Mucosa of stomach (tissue), 1 donor: ENCODE results near the gene PARP1.

Experiments used
- H3K27me3 ChIP-seq: one replicate; pipeline ENCODE4 v1.7.0; 2013; ENCODE audit warnings: mild to moderate bottlenecking, low read length; ENCODE audit not compliant: control insufficient read depth, insufficient read depth
- H3K36me3 ChIP-seq: one replicate; pipeline ENCODE4 v1.7.0; 2013; ENCODE audit warnings: low read length; ENCODE audit not compliant: control insufficient read depth, insufficient read depth
- H3K4me1 ChIP-seq: one replicate; pipeline ENCODE4 v1.7.0; 2013; ENCODE audit warnings: mild to moderate bottlenecking, low read length; ENCODE audit not compliant: control insufficient read depth, insufficient read depth
- H3K4me3 ChIP-seq: one replicate; pipeline ENCODE4 v1.7.0; 2013; ENCODE audit warnings: low read length
- H3K9ac ChIP-seq: one replicate; pipeline ENCODE4 v1.7.0; 2013; ENCODE audit warnings: mild to moderate bottlenecking, low read length, moderate library complexity
- H3K9me3 ChIP-seq: one replicate; pipeline ENCODE4 v1.7.0; 2013; ENCODE audit warnings: mild to moderate bottlenecking, low read length, moderate library complexity; ENCODE audit not compliant: control insufficient read depth
- donor health status: Pancreatic carcinoma.

PARP1 gene

DNA sequence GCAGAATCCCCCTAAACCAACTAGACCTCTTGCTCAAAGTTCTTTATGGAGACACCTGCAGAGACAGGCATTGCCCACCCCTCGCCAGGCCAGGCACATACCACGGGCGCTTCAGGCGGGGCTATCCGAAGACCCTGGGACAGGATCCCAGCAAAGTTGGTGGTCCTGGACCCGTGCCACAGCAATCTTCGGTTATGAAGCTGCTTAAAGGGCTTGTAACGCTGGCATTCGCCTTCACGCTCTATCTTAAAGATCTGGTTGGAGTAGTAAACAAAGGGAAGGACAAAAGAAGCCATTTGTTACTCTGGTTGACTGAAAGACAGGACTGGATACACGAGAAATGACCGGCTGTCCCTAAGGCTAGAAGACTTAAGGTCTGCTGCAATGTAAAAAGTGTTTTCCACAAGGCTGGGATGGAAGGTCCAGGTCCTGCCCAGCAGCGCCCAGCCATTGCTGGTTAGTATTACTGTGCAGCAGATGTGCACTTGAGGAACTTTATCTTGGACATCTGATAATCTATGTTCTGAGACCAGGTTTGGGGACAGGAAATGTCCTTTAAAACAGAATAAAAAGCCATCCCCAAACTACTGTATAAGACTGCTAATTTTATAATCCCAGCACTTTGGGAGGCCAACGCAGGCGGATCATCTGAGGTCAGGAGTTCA is 42.9 kb downstream of the PARP1 start:
- no peaks in the 10 kb centered on the region for H3K9me3 ChIP-seq
- no peak overlapping the region for H3K9ac ChIP-seq
- H3K27me3 ChIP-seq, result no peaks in the 10 kb centered on the region
- peaks cover 21% of the 10 kb centered on the region for H3K36me3 ChIP-seq
- H3K4me3 ChIP-seq, result no peak overlapping the region
- no peaks in the 10 kb centered on the region for H3K4me1 ChIP-seq

DNA sequence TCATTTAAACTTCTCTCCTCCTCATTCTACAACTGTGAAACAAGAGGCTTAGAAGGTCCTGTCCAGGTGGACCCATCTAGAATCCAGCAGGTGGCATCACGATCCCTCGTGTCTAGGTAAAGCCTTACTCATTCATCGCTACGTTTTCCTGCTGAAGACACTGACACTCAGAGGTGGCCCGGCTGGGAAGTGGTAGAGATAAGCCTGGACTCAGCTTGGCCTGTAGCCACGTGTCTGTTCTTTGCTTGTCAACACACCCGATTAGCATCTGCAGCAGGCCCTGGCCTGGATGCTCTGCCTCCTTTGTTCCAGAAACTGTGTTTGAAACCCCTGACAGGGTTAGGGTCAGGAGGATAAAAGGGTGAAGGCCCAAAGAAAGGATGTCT is 43.4 kb downstream of the PARP1 start:
- H3K9me3 ChIP-seq, result no peaks in the 10 kb centered on the region
- H3K9ac ChIP-seq, result no peak overlapping the region
- no peak overlapping the region for H3K4me3 ChIP-seq
- H3K27me3 ChIP-seq, result no peaks in the 10 kb centered on the region
- H3K36me3 ChIP-seq, result peaks cover 21% of the 10 kb centered on the region
- no peaks in the 10 kb centered on the region for H3K4me1 ChIP-seq

DNA sequence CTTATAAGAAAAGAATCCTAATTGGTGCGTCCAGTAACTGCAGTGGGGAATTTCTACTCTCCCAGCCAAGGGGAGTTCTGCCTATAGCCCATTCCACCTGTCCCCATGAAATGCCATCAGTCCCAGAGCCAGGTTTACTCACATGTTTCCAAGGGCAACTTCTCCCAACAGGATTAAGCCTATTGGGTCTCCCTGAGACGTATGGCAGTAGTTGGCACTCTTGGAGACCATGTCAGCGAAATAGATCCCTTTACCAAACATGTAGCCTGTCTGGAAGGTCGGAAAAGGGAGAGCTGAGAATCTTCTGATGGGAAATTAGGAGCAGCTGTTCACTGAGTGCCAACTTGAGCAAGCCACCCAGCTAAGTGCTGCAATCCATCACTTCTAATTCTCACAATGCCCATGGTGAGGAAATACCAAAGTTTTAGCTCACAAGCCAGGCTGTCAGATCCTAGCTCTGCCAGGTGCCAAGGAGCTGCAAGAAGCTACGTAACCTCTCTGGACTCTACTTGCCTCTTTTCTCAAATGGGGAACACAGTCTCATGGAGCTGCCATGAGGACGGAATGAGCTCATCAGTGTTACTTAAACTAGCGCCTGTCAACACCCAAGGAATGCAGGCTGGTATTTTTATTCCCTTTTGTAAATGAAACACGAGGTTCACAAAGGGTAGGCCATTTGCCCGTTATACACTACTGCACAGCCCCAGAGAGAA is 43.9 kb downstream of the PARP1 start:
- H3K27me3 ChIP-seq, result no peaks in the 10 kb centered on the region
- H3K4me3 ChIP-seq, result no peak overlapping the region
- no peak overlapping the region for H3K9ac ChIP-seq
- no peaks in the 10 kb centered on the region for H3K4me1 ChIP-seq
- H3K36me3 ChIP-seq, result peaks cover 21% of the 10 kb centered on the region
- H3K9me3 ChIP-seq, result no peaks in the 10 kb centered on the region

DNA sequence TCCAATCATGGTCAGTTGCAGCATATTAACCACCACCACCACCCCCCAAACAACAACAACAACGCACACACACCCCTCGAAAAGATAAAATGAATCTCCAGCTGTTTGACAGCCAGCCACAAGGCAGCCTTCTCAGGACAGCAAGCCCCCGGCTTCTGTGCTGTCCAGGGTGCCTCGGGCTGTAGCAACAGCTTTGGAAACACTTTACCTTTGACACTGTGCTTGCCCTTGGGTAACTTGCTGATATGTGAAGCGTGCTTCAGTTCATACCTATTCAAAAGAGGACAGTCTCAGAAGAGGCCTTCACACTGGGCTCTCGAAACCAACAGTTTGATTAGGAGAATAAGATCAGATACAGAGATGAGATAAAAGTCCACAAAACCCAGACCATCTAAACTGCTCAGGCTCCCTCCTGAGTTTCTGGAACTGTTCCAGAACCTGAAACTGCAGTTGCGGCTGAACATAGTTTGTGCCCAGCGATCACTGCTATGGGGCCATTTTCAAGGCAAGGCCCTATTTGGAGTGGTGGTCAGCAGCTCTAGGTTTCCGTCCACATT is 44.9 kb downstream of the PARP1 start:
- Histone ChIP-seq H3K9ac (no peak overlapping the region), H3K9me3 (no peaks in the 10 kb centered on the region), H3K27me3 (no peaks in the 10 kb centered on the region), H3K4me3 (no peak overlapping the region), H3K36me3 (peaks cover 21% of the 10 kb centered on the region), H3K4me1 (no peaks in the 10 kb centered on the region)

DNA sequence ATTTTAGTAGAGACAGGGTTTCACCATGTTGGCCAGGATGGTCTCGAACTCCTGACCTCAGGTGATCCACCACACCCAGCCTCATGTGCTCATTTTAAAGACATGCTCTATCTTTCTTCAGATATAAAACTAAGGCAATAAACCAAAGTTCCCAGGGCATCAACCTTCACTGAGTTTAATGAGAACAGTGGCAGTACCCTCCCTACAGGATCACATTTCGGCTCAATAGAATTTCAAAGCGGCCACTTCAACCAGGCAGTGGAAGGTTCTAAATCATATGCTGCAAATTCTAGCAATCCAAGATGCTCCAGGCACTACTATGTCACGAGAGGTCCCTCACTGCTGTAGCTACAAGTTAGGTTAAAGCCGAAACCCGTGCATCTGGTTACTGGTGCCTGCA is 45.5 kb downstream of the PARP1 start:
- Histone ChIP-seq H3K4me3 (no peak overlapping the region), H3K36me3 (peaks cover 18% of the 10 kb centered on the region), H3K9me3 (no peaks in the 10 kb centered on the region), H3K27me3 (no peaks in the 10 kb centered on the region), H3K9ac (no peak overlapping the region), H3K4me1 (no peaks in the 10 kb centered on the region)

DNA sequence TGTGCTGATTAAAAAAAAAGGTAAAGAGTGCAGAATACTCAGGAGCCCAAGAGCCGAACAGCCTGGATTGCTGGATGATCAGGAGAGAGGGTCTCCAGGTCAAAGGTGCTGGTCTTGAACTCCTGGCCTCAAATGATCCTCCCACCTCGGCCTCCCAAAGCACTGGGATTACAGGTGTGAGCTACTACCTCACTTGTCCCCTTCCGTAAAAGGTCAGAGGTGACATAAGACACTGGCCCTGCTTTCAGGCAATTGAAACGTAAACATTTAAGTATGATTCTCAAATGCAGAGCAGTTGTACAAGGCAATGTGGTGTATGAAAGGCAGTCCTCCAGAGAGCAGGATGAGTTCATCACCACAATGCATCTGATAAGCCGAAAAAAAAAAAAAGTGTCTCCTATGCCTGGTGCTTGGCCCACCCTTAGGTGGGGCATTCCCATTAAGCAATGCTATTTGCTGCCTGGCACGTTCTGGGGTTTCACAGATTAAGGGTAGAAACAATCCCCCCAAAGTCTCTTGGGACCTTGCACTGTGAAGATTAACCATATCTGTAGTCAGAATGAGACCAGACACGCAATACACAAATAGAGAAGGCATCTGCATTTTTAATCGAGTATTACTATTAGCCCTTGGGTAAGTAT is 47.7 kb downstream of the PARP1 start:
- no peaks in the 10 kb centered on the region for H3K4me1 ChIP-seq
- no peak overlapping the region for H3K9ac ChIP-seq
- H3K27me3 ChIP-seq, result no peaks in the 10 kb centered on the region
- H3K4me3 ChIP-seq, result no peak overlapping the region
- H3K36me3 ChIP-seq, result peaks cover 14% of the 10 kb centered on the region
- no peaks in the 10 kb centered on the region for H3K9me3 ChIP-seq

DNA sequence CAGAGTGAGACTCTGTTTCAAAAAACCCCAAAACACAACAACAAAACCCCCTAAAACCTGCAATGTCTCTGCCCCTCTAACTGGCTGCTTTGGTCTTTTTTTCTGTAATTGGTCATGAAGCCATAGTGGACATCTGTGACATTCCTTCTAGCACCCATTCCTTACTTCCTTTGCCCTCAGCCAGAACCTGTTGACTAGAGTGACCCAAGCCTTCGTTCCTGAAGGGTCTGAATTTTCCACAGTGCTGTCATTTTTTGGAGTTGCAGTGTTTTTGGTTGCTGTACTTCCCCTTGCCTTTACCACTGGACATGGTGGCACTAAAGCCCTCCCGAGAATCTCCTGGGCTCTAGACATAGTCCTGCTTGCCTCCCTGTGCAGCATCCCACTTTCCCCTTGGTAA is 50.5 kb downstream of the PARP1 start:
- H3K9me3 ChIP-seq, result no peaks in the 10 kb centered on the region
- no peaks in the 10 kb centered on the region for H3K27me3 ChIP-seq
- H3K4me3 ChIP-seq, result no peak overlapping the region
- no peaks in the 10 kb centered on the region for H3K4me1 ChIP-seq
- H3K36me3 ChIP-seq, result no peaks in the 10 kb centered on the region
- no peak overlapping the region for H3K9ac ChIP-seq

DNA sequence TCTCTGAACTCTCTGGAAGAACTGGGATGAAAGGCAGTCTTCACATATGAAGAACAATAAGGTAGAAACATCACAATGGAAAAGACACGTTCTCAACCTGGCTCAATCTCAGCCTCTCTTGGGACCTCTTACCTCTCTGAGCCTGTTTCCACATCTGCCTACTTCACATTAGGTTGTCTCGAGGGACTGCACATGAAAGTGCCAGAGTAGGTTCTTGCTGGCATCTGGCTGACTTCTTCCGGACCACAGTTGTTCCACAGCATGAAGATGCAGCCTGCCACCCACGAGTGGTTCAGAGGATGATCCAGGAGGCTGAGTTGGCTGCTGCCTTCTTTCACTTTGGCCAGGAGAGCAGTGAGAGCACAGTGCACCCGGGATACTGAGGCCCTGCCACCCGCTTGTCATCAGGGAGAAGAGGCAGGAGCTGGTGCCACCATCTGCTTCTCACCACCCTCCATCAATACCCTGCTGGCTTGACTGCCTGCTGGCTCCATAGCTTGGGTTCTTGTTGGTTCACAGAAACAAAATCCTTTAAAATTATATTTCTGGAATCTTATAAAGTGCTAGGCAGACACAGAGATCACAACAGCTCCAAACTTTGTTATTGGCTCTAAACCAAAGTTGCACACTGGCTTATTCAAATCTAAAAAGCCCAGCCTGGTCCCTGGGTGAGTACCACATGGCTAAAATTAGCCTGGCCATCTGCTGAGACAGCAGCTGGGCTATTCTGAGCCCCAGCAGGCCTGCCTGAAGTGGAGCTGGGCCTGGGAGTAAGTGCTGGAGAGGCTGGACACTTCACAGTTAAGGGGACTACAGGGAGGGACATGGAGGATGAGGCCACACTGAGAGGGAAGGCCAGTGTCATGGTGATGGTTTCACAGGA is 52.0 kb downstream of the PARP1 start:
- no peaks in the 10 kb centered on the region for H3K27me3 ChIP-seq
- H3K9me3 ChIP-seq, result no peaks in the 10 kb centered on the region
- H3K4me3 ChIP-seq, result no peak overlapping the region
- H3K9ac ChIP-seq, result no peak overlapping the region
- no peaks in the 10 kb centered on the region for H3K36me3 ChIP-seq
- no peaks in the 10 kb centered on the region for H3K4me1 ChIP-seq

DNA sequence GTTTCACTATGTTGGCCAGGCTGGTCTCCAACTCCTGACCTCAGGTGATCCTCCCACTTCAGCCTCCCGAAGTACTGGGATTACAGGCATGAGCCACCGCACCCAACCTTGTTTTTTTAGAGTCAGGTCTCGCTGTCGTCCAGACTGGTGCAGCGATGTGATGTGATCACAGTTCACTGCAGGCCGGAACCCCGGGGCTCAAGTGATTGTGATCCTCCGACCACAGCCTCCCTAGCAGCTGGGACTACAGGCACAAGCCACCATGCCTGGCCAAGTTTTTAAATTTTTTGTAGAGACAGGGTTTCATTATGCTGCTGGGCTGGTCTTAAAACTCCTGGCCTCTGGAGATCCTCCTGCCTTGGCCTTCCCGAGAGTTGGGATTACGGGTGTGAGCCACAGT is 52.9 kb downstream of the PARP1 start:
- Histone ChIP-seq H3K4me3 (no peak overlapping the region), H3K9ac (no peak overlapping the region), H3K27me3 (no peaks in the 10 kb centered on the region), H3K36me3 (no peaks in the 10 kb centered on the region), H3K4me1 (peaks cover 7% of the 10 kb centered on the region), H3K9me3 (no peaks in the 10 kb centered on the region)

DNA sequence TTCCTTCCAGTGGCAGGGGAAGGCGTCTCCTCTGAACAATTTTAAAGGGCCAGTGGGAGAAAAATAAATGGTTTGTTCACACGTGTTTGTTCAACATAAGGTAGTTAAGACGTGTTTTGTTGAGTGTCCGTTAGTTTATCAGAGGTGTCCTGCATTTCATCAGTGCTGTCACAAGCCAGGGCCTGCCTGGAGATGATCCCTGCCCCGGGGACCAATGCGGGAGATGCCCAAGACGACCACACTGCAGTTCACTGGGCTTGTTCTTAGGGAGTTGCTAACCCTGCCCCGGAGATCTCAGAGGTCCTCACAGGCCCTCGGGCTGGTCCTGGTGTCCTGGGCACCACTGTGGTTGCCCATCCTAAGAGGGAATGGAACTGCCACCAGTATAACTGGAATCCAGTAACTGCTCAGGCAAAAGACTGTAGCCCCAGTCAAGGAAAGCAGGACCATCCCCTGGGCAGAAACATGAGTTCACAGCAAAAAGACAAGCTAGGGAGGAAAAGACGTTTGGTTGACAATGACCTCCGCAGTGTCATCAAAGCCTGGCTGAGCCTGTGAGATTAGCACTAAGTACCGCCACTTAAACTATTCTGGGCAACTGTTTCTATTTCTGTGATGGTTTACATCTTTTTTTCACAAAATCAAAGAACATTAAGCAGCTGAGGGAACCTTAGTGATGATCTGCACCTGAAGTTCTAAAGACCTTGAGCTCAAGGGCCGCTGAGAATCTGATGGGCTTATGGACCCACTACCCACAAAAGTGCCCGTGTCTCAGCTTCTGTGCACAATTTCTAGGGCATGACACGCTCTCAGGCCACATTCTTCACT is 54.0 kb downstream of the PARP1 start:
- Histone ChIP-seq H3K4me3 (no peak overlapping the region), H3K27me3 (no peaks in the 10 kb centered on the region), H3K4me1 (peaks cover 16% of the 10 kb centered on the region), H3K9me3 (no peaks in the 10 kb centered on the region), H3K9ac (no peak overlapping the region), H3K36me3 (no peaks in the 10 kb centered on the region)

DNA sequence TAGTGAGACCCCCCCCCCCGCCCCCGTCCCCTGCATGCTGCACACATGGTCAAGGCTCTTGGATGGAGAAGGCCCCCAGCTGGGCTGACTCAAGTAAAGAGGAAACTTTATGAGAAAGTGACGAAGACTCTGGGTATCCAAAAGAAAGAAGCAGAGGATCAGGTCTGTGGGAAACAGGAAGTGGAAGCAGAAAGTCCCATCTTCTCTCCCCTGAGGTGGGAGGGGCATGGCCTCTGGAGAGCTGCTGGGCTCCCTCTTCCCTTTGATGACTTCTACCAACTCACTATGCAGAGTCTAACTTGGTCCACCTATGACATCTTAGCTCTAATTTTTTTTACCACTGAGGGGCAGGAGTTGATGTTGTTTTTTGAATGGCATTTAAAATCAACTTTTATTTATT is 56.2 kb downstream of the PARP1 start:
- Histone ChIP-seq H3K4me3 (no peak overlapping the region), H3K9me3 (no peaks in the 10 kb centered on the region), H3K4me1 (peaks cover 19% of the 10 kb centered on the region), H3K9ac (no peak overlapping the region), H3K27me3 (no peaks in the 10 kb centered on the region), H3K36me3 (no peaks in the 10 kb centered on the region)
